NT2/D1 (cell line): ENCODE results near the gene SGSM1.

ENCODE experiments used
- DNase-seq: peaks from one replicate; pipeline ENCODE4 v3.0.0-alpha.2; 2011; ENCODE audit warnings: low read depth, low spot score
- H3K27me3 ChIP-seq: 2 replicates; pipeline ENCODE4 v1.6.0; 2011; ENCODE audit warnings: mild to moderate bottlenecking; ENCODE audit not compliant: insufficient read length, insufficient read depth
- H3K36me3 ChIP-seq: 2 replicates; pipeline ENCODE4 v1.6.1; 2011; ENCODE audit warnings: mild to moderate bottlenecking, low read length, mixed read lengths; ENCODE audit not compliant: insufficient read depth, insufficient read length
- H3K4me1 ChIP-seq: 2 replicates; pipeline ENCODE4 v1.5.1; 2011; ENCODE audit not compliant: insufficient read depth, insufficient read length
- H3K4me3 ChIP-seq: 2 replicates; pipeline ENCODE4 v1.5.1; 2011; ENCODE audit warnings: low read depth; ENCODE audit not compliant: insufficient read length
- H3K9ac ChIP-seq: 2 replicates; pipeline ENCODE4 v1.6.0; 2011; ENCODE audit warnings: low read depth; ENCODE audit not compliant: insufficient read length
- H3K9me3 ChIP-seq: 2 replicates; pipeline ENCODE4 v1.5.1; 2011; ENCODE audit warnings: mild to moderate bottlenecking, low read length; ENCODE audit not compliant: insufficient read depth
- SUZ12 ChIP-seq: IDR thresholded peaks from 2 replicates; pipeline ENCODE4 v1.6.1; 2011; ENCODE audit not compliant: insufficient read length, insufficient read depth; ENCODE audit errors: extremely low read depth
- YY1 ChIP-seq: IDR thresholded peaks from 2 replicates; pipeline ENCODE4 v1.6.1; 2011; ENCODE audit not compliant: insufficient read length, insufficient read depth
- ZNF274 ChIP-seq: IDR thresholded peaks from 2 replicates; pipeline ENCODE4 v1.6.1; 2011; ENCODE audit warnings: mild to moderate bottlenecking, low read depth, low read length

Gene SGSM1

DNA sequence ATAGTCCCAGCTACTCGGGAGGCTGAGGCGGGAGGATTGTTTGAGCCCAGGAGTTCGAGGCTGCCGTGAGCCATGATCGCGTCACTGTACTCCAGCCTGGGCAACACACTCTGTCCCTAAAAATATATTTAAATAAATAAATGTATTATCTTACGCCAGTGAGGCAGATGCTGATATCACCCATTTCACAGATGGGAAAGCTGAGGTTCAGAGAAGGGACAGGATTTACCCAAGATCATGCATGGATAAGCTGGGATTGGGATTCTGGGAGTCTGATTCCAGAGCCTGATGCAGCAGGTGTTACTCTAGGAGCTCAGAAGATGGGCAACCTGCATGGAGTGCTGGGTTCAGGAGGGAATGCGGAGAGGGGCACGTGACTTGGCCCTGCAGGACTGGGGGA is 17.8 kb downstream of the SGSM1 start:
- DNase-seq, result no peak
- H3K9me3 ChIP-seq, result no peaks in the 10 kb centered on the region
- no peak overlapping the region for H3K9ac ChIP-seq
- H3K4me1 ChIP-seq, result peaks cover 8% of the 10 kb centered on the region
- H3K36me3 ChIP-seq, result no peaks in the 10 kb centered on the region
- no peak overlapping the region for H3K4me3 ChIP-seq
- no peaks in the 10 kb centered on the region for H3K27me3 ChIP-seq
- TF ChIP-seq ZNF274 (no peak), YY1 (no peak), SUZ12 (no peak)

DNA sequence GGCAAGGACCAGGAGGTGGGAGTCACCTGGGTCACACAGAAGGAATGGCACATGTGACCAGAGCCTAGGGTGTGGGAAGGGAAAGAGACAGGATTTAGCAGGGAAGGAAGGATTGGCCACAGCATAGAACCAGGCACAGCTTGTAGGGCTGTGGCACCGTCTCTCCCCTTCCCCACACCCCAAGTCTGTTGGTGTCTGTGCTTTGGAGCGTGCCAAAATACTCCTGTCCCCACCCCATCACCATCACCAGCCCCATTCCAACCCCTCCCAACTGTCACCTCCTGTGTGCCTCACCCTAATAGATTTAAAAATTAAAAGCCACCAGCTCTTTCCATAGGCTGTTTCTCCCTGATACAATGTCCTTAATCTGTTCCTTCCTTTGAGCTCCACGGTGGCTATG is 18.2 kb downstream of the SGSM1 start:
- H3K9ac ChIP-seq, result no peak overlapping the region
- no peaks in the 10 kb centered on the region for H3K27me3 ChIP-seq
- DNase-seq, result no peak
- H3K36me3 ChIP-seq, result no peaks in the 10 kb centered on the region
- H3K9me3 ChIP-seq, result no peaks in the 10 kb centered on the region
- H3K4me1 ChIP-seq, result peaks cover 8% of the 10 kb centered on the region
- no peak for TF ChIP-seq SUZ12
- TF ChIP-seq ZNF274, result no peak
- TF ChIP-seq YY1, result no peak
- no peak overlapping the region for H3K4me3 ChIP-seq

DNA sequence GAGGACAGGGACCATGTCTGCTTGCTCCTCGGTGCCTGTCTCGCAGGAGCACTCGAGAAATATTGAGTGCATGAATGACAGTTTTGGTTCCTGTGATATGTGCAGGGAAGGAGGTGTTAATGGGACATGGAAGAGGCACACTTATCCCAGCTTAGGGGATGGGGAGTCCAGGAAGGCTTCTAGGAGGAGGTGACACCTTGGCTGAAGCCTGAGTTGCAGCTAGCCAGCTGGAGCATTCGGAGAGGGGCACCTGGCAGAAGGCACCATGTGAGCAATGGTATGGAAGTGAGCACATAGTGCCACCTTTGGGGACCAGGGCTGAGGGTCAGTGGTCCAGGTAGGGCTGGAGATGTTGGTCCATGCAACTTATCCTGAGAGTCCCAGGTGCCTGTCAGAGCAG is 18.9 kb downstream of the SGSM1 start:
- Histone ChIP-seq H3K4me1 (peaks cover 6% of the 10 kb centered on the region), H3K9ac (no peak overlapping the region), H3K36me3 (no peaks in the 10 kb centered on the region), H3K9me3 (no peaks in the 10 kb centered on the region), H3K4me3 (no peak overlapping the region), H3K27me3 (no peaks in the 10 kb centered on the region)
- DNase-seq, result no peak
- no peak for TF ChIP-seq YY1
- no peak for TF ChIP-seq ZNF274
- TF ChIP-seq SUZ12, result no peak

DNA sequence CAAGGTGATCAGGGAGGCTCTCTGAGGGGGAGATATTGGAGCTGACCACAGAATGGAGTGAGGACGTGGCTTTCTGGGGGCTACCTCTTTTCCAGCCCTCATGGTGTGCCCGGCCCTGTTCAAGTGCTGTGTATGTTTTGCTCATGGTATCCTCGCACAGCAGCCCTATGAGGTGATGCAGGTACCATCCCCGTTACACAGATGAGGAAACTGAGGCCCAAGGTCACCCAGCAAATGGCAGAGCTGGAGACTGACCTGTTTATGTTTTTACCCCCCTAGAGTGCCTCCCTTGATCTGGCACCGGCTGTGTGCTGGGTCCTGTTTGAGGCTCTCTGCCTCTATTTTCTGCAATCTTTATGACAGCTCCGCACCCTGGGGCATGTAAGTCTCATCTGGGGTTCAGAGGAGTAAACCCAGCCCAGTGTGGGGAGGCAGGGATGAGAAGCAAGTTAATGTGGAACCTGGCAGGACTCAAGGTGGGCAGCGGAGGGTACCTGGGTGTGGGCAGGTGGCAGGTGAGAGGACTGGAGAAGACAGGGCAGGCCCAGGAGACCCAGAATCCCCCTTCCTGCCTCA is 20.8 kb downstream of the SGSM1 start:
- H3K36me3 ChIP-seq, result no peaks in the 10 kb centered on the region
- TF ChIP-seq YY1 (no peak), ZNF274 (no peak), SUZ12 (no peak)
- H3K9ac ChIP-seq, result no peak overlapping the region
- H3K4me3 ChIP-seq, result no peak overlapping the region
- no peaks in the 10 kb centered on the region for H3K9me3 ChIP-seq
- DNase-seq, result no peak
- no peaks in the 10 kb centered on the region for H3K27me3 ChIP-seq
- H3K4me1 ChIP-seq, result peaks cover 10% of the 10 kb centered on the region

DNA sequence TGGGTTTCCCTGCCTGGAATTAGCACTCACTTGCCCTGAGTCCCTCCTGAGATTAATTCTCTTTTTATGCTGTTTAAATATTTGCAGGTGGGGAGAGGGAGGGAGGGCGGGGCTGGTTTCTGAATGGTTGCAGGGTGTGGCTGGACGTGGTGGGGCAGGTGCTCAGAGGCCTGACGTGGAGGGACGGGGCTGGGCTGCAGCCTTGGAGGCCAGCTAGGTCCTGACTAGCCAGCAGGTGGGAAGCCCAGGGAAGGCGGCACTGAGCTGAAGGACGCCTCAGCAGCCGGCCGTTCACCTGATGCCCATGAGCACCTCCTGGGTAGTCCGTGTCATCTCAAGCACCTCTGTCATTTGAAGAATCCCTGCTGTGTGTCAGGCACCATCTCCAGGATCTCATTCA is 21.3 kb downstream of the SGSM1 start:
- Histone ChIP-seq H3K9ac (no peak overlapping the region), H3K36me3 (no peaks in the 10 kb centered on the region), H3K9me3 (no peaks in the 10 kb centered on the region), H3K4me3 (no peak overlapping the region), H3K4me1 (peaks cover 10% of the 10 kb centered on the region), H3K27me3 (no peaks in the 10 kb centered on the region)
- TF ChIP-seq SUZ12 (no peak), YY1 (no peak), ZNF274 (no peak)
- no peak for DNase-seq

DNA sequence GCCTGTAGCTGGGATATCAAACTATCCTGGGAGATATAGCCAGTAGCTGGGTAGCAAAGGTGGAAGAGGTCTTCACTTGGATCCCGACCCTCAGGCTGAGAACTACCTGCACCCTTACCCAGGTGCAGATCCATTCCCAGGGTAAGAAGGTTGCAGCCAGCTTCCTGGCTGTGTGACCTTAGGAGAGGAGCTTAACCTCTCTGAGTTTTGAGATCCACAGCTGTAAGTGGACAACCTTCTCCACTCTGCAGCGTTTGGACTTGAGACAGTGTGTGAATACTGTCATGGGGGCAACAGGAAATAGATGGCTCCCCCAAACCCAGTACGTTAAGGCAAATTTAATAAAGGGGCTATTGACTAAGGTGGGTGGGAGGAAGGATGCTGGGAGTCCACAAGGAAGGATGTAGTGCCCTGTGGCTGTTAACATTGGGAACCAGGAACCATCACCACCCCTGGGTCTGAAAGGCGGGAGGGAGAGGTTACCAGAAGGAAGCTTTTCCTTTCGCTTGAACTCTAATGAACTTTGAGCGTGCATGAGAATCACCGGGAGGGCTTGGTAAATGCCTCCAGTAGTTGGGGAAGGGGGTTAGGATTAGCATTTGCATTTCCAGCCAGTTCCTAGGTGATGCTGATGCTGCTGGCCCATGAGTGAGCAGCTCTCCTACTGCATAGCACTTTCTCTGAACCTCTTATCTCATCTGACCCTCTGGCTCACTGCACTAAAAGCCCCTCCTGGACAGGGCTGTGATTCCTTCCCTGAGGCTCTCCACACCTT is 24.4 kb downstream of the SGSM1 start:
- Histone ChIP-seq H3K27me3 (no peaks in the 10 kb centered on the region), H3K9me3 (no peaks in the 10 kb centered on the region), H3K9ac (peak overlapping the region; percentile 23), H3K4me1 (peaks cover 12% of the 10 kb centered on the region), H3K36me3 (no peaks in the 10 kb centered on the region), H3K4me3 (no peak overlapping the region)
- TF ChIP-seq ZNF274, result no peak
- peak; percentile 49 for DNase-seq

DNA sequence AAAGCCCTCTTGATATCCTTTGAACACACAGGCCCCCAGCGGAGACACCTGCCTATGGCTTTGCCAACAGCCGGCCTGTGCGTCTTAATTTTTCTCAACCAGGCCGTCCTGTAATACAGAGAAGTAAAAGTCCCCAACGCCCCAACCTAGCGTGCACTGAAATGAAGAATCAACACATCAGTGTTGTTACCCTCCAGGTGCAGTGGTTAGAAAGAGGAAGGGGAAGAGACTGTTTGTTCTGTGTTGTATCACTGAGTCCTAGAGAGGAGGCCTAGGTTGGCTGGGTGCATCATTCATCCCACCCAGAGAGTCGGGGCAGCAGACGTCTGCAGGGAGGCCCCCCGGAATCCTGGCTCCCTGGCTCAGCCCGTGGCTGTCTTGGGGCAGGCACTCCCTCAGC is 25.7 kb downstream of the SGSM1 start:
- DNase-seq, result no peak
- Histone ChIP-seq H3K4me3 (no peak overlapping the region), H3K4me1 (peaks cover 12% of the 10 kb centered on the region), H3K9ac (no peak overlapping the region), H3K9me3 (no peaks in the 10 kb centered on the region), H3K27me3 (no peaks in the 10 kb centered on the region), H3K36me3 (no peaks in the 10 kb centered on the region)
- TF ChIP-seq YY1, result no peak
- TF ChIP-seq SUZ12, result no peak
- no peak for TF ChIP-seq ZNF274
